ENCODE data around the gene CDHR3. TPM values are rescaled to one million over a fixed set of nuclear protein-coding genes. Genes with fewer than 3 reads are reported as not detected.

Gene CDHR3
- total RNA-seq, 1 donor from 2014 or later = 3.1 TPM

GRCh38 chr7:106074257-106074656 is 111.2 kb downstream of the CDHR3 start:
- Mint-ChIP-seq H3K27me3 (ENCODE audit: low read depth, unreplicated experiment) (peaks cover 2% of the 10 kb centered on the region), H3K9me3 (ENCODE audit: unreplicated experiment) (no peaks in the 10 kb centered on the region), H3K4me1 (ENCODE audit: low read depth, unreplicated experiment) (peaks cover 5% of the 10 kb centered on the region), H3K27ac (ENCODE audit: unreplicated experiment) (no peak overlapping the region), H3K36me3 (ENCODE audit: low read depth, unreplicated experiment) (no peaks in the 10 kb centered on the region), H3K4me3 (ENCODE audit: unreplicated experiment) (no peak overlapping the region)
- Histone ChIP-seq H4K20me1 (ENCODE audit: insufficient read depth, low read length) (no peaks in the 10 kb centered on the region), H3K27ac (ENCODE audit: low read depth, low read length) (no peak overlapping the region), H2AFZ (ENCODE audit: low read depth, low read length) (no peak overlapping the region), H3K79me2 (ENCODE audit: insufficient read depth, low read length) (no peaks in the 10 kb centered on the region), H3K9ac (ENCODE audit: low read length) (no peak overlapping the region), H3K4me2 (ENCODE audit: low read length) (no peak overlapping the region), H3K4me3 (ENCODE audit: insufficient read depth, low read depth, low read length) (no peak overlapping the region), H3K27me3 (ENCODE audit: insufficient read depth, low read length) (no peaks in the 10 kb centered on the region), H3K9me3 (ENCODE audit: insufficient read depth, low read depth, low read length) (no peaks in the 10 kb centered on the region), H3K4me1 (ENCODE audit: insufficient read depth, low read length) (peaks cover 8% of the 10 kb centered on the region), H3K36me3 (ENCODE audit: insufficient read depth, low read length) (no peaks in the 10 kb centered on the region)
- FAIRE-seq (no peak), DNase-seq (ENCODE audit: low read depth) (no peak)
- TF ChIP-seq CTCF (IDR thresholded peaks at IDR 0.05; ENCODE audit: insufficient read depth, low read depth, low read length) (no peak), EZH2 (IDR thresholded peaks at IDR 0.05; ENCODE audit: insufficient read depth, low read length) (no peak)

DNA sequence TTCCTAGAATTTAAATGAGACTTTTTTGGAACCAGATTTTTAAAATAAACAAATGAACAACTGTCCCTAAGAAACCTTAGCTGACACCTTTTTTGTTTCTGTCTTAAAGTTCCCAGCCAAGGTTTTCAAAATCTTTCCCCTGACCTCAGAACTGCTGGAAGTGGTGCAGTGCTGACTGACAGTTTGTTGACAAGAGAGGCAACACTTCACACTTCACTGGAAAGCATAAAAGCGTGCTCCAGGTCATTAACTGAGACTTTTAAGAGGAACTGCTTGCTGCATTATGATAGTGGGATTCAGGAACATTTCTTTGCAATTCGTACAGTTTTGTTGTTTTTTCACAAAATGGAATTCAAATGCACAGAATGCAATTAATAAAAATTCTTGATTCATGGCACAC is 112.9 kb downstream of the CDHR3 start:
- Histone ChIP-seq H4K20me1 (ENCODE audit: insufficient read depth, low read length) (no peaks in the 10 kb centered on the region), H3K4me1 (ENCODE audit: insufficient read depth, low read length) (peaks cover 8% of the 10 kb centered on the region), H3K9me3 (ENCODE audit: insufficient read depth, low read depth, low read length) (no peaks in the 10 kb centered on the region), H3K27me3 (ENCODE audit: insufficient read depth, low read length) (no peaks in the 10 kb centered on the region), H3K4me2 (ENCODE audit: low read length) (no peak overlapping the region), H3K36me3 (ENCODE audit: insufficient read depth, low read length) (no peaks in the 10 kb centered on the region), H3K4me3 (ENCODE audit: insufficient read depth, low read depth, low read length) (no peak overlapping the region), H2AFZ (ENCODE audit: low read depth, low read length) (no peak overlapping the region), H3K9ac (ENCODE audit: low read length) (no peak overlapping the region), H3K27ac (ENCODE audit: low read depth, low read length) (no peak overlapping the region), H3K79me2 (ENCODE audit: insufficient read depth, low read length) (no peaks in the 10 kb centered on the region)
- Mint-ChIP-seq H3K36me3 (ENCODE audit: low read depth, unreplicated experiment) (no peaks in the 10 kb centered on the region), H3K27me3 (ENCODE audit: low read depth, unreplicated experiment) (no peaks in the 10 kb centered on the region), H3K4me3 (ENCODE audit: unreplicated experiment) (no peak overlapping the region), H3K27ac (ENCODE audit: unreplicated experiment) (no peak overlapping the region), H3K9me3 (ENCODE audit: unreplicated experiment) (no peaks in the 10 kb centered on the region), H3K4me1 (ENCODE audit: low read depth, unreplicated experiment) (peaks cover 5% of the 10 kb centered on the region)
- no peak for FAIRE-seq
- no peak for DNase-seq (ENCODE audit: low read depth)
- TF ChIP-seq CTCF (IDR thresholded peaks at IDR 0.05; ENCODE audit: insufficient read depth, low read depth, low read length) = no peak
- TF ChIP-seq EZH2 (IDR thresholded peaks at IDR 0.05; ENCODE audit: insufficient read depth, low read length) = no peak

DNA sequence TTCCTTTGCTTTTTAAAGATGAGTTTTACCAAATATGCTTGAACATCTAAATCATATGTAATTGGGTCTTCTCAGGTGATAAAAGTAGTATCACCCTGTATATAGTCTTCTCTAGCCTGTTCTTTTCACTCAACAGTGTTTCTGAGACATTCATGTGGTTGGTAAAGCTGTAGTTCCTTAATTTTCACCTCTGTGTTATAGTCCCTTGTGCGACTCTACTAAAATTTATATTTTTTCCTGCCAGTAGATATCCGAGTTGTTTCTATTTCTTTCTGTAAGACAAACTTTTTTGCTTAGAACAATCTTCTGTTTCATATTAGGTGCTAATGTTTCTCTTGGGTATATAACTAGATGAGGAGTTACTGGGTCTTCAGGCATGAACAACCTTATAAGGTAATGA is 113.5 kb downstream of the CDHR3 start:
- Mint-ChIP-seq H3K36me3 (ENCODE audit: low read depth, unreplicated experiment) (no peaks in the 10 kb centered on the region), H3K9me3 (ENCODE audit: unreplicated experiment) (no peaks in the 10 kb centered on the region), H3K27ac (ENCODE audit: unreplicated experiment) (no peak overlapping the region), H3K4me3 (ENCODE audit: unreplicated experiment) (no peak overlapping the region), H3K27me3 (ENCODE audit: low read depth, unreplicated experiment) (no peaks in the 10 kb centered on the region), H3K4me1 (ENCODE audit: low read depth, unreplicated experiment) (peaks cover 5% of the 10 kb centered on the region)
- Histone ChIP-seq H3K9me3 (ENCODE audit: insufficient read depth, low read depth, low read length) (no peaks in the 10 kb centered on the region), H4K20me1 (ENCODE audit: insufficient read depth, low read length) (no peaks in the 10 kb centered on the region), H3K4me3 (ENCODE audit: insufficient read depth, low read depth, low read length) (no peak overlapping the region), H3K27ac (ENCODE audit: low read depth, low read length) (no peak overlapping the region), H3K79me2 (ENCODE audit: insufficient read depth, low read length) (no peaks in the 10 kb centered on the region), H3K27me3 (ENCODE audit: insufficient read depth, low read length) (no peaks in the 10 kb centered on the region), H3K36me3 (ENCODE audit: insufficient read depth, low read length) (no peaks in the 10 kb centered on the region), H3K9ac (ENCODE audit: low read length) (no peak overlapping the region), H2AFZ (ENCODE audit: low read depth, low read length) (no peak overlapping the region), H3K4me1 (ENCODE audit: insufficient read depth, low read length) (peaks cover 4% of the 10 kb centered on the region), H3K4me2 (ENCODE audit: low read length) (no peak overlapping the region)
- DNase-seq (ENCODE audit: low read depth) (no peak), FAIRE-seq (no peak)
- TF ChIP-seq EZH2 (IDR thresholded peaks at IDR 0.05; ENCODE audit: insufficient read depth, low read length) (no peak), CTCF (IDR thresholded peaks at IDR 0.05; ENCODE audit: insufficient read depth, low read depth, low read length) (no peak)
